CD4-positive, alpha-beta T cell treated with Interleukin-4 for 1 hour (primary cell): Measurements from ENCODE around the gene AKR1C8.

Experiments
- DNase-seq, 2 donors: peaks; one replicate each; pipeline ENCODE4 v3.0.0-alpha.2; 2020 to 2022

Gene AKR1C8

DNA sequence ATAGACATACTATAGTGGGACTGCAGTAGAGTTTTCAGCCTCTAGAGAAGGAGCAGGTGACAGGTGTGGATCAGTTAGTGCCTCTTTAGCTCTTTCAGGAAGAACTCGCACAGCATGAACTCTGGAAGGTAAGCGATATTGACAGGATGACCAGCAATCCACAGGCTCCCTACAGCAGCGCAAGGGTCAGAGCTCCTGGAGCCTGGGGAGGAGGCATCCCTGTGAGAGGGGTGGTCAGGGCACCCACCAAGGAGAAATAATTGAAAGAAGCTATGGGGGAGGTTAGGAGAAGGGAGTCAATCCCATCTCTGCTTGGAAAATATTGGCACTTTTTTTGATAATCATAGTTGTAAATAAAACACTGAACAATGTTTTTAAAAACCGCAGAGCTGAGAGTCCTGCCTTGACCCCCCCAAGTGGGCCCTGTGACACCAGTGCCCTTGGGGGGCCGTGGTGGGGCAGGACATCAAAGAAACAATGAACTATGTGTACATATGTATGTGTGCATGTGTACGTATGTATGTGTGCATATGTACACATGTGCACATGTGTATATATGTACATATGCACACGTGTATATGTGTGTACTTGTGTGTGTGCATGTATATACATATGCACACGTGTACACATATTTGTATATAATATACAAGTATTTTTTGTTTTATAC, 77.0 kb downstream of the AKR1C8 start:
- DNase-seq: no peak

DNA sequence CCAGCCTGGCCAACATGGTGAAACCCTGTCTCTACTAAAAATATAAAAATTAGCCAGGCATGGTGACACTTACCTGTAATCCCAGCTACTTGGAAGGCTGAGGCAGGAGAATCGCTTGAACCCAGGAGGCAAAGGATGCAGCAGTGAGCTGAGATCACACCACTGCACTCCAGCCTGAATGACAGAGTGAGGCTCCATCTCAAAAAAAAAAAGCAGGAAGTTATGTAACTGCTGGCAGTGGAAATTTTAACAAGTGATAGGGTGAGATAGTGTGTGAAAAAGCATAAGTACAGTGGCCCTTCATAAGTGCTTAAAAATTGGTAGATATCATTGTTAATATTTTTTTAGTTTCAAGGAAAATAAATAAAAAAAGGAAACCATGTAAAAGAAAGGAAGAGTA, 78.4 kb downstream of the AKR1C8 start:
- no peak for DNase-seq

DNA sequence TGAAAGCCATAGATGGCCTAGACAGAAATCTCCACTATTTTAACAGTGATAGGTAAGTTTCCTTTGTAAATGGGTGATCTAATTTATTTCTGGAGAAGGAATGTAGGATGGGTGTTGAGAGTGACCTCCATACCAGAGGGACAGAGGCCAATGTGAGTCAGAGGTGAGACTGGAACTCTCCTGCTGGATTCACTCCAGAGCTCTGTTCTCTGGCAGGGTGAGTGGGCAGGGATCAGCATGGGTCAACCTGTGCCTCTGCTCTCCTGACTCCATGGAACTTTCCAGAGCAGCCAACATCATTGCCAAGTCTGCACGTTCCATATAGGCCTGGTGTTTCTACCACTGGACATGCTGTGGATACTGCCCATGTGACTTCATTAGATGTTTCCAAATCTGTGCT, 79.3 kb downstream of the AKR1C8 start:
- no peak for DNase-seq
